H1 (cell line): Measurements from ENCODE around the gene BNC2. TPM values are rescaled to one million over a fixed set of nuclear protein-coding genes. Genes with fewer than 3 reads are reported as not detected.

ENCODE experiments used
- CTCF ChIA-PET: fragments of 300-600 bp; sonication (Branson Sonifier 250); formaldehyde crosslinking; loops from one replicate; lab custom pipeline; 2021; ENCODE audit not compliant: partially characterized antibody; lab: Charles Lee
- POLR2A ChIA-PET: fragments of 300-600 bp; sonication (Branson Sonifier 250); formaldehyde crosslinking; loops from one replicate; lab custom pipeline; 2021; ENCODE audit warnings: inconsistent platforms; ENCODE audit not compliant: partially characterized antibody; lab: Charles Lee
- DNase-seq, 2 experiments: peaks; one replicate each; pipeline versions ENCODE4 v3.0.0 to v3.0.0-alpha.2; 2010 to 2022; ENCODE audit warnings: low spot score in 2 of 2, low read depth in 1 of 2, mixed read lengths in 1 of 2
- FAIRE-seq: peaks from 2 replicates; lab custom pipeline; 2011; peaks lifted over from hg19 to GRCh38; lab: Jason Lieb, UNC
- H2AFZ ChIP-seq: 2 replicates; pipeline ENCODE4 v1.8.1; 2012; ENCODE audit warnings: low read length, inconsistent platforms
- H2AK5ac ChIP-seq: 2 replicates; pipeline ENCODE4 v1.6.1; 2013; ENCODE audit warnings: low read depth, low read length
- H2BK120ac ChIP-seq: replicated peaks from 2 replicates; pipeline ENCODE3; 2013; ENCODE audit warnings: low read depth, low read length, inconsistent platforms
- H2BK12ac ChIP-seq: 2 replicates; pipeline ENCODE4 v1.6.1; 2013; ENCODE audit warnings: low read depth, low read length
- H2BK15ac ChIP-seq: 2 replicates; pipeline ENCODE4 v1.6.1; 2013; ENCODE audit warnings: low read length
- H2BK20ac ChIP-seq: 2 replicates; pipeline ENCODE4 v1.6.1; 2013; ENCODE audit warnings: low read length
- H2BK5ac ChIP-seq: 2 replicates; pipeline ENCODE4 v1.6.1; 2013; ENCODE audit warnings: low read depth, low read length
- H3K14ac ChIP-seq: 2 replicates; pipeline ENCODE4 v1.6.1; 2013; ENCODE audit warnings: inconsistent platforms; ENCODE audit not compliant: insufficient read length
- H3K18ac ChIP-seq: 2 replicates; pipeline ENCODE4 v1.6.1; 2013; ENCODE audit warnings: low read length; ENCODE audit errors: extremely low read depth
- H3K23ac ChIP-seq: 2 replicates; pipeline ENCODE4 v1.6.1; 2013; ENCODE audit warnings: inconsistent platforms; ENCODE audit not compliant: insufficient read length
- H3K23me2 ChIP-seq: 2 replicates; pipeline ENCODE4 v1.6.1; 2013; ENCODE audit warnings: low read depth, low read length
- H3K27ac ChIP-seq: 2 replicates; pipeline ENCODE4 v1.6.1; 2011; ENCODE audit warnings: low read depth, low read length, inconsistent platforms
- H3K27me3 ChIP-seq, 4 experiments: replicated peaks in 1 of 4; 1 replicate in 1 of 4; 2 replicates in 3 of 4; pipeline versions ENCODE4 v1.6.1 to v1.8.1; 2011 to 2013; ENCODE audit warnings: low read length in 3 of 4, mild to moderate bottlenecking in 3 of 4, inconsistent platforms in 2 of 4, mixed read lengths in 2 of 4, moderate library complexity in 1 of 4; ENCODE audit not compliant: control insufficient read depth in 3 of 4, insufficient read depth in 3 of 4; ENCODE audit errors: extremely low read depth in 1 of 4
- H3K36me3 ChIP-seq, 4 experiments: 2 replicates each; pipeline versions ENCODE4 v1.6.1 to v1.8.1; 2011 to 2013; ENCODE audit warnings: mild to moderate bottlenecking in 4 of 4, low read length in 3 of 4, moderate library complexity in 2 of 4, control low read depth in 1 of 4, inconsistent platforms in 1 of 4; ENCODE audit not compliant: insufficient read depth in 4 of 4, control insufficient read depth in 2 of 4
- H3K4ac ChIP-seq: replicated peaks from 2 replicates; pipeline ENCODE3; 2013; ENCODE audit warnings: low read length, low read depth, mixed read lengths, inconsistent platforms; ENCODE audit not compliant: insufficient read length
- H3K4me1 ChIP-seq, 4 experiments: replicated peaks in 1 of 4; 1 replicate in 1 of 4; 2 replicates in 3 of 4; pipeline versions ENCODE4 v1.6.1 to v1.8.1; 2011 to 2013; ENCODE audit warnings: low read length in 3 of 4, inconsistent platforms in 2 of 4, mixed read lengths in 1 of 4; ENCODE audit not compliant: insufficient read depth in 4 of 4, control insufficient read depth in 3 of 4
- H3K4me2 ChIP-seq, 2 experiments: 2 replicates each; pipeline versions ENCODE4 v1.6.1 to v1.8.1; 2011 to 2013; ENCODE audit warnings: low read depth in 2 of 2, low read length in 2 of 2, control low read depth in 1 of 2, inconsistent platforms in 1 of 2, mild to moderate bottlenecking in 1 of 2; ENCODE audit not compliant: insufficient read depth in 1 of 2
- H3K4me3 ChIP-seq, 4 experiments: fragments of 200-600, 300-600 bp in 1 of 4; sonication (generic), shearing (Covaris generic), sonication (Bioruptor Twin) in 1 of 4; 2 replicates each; pipeline versions ENCODE4 v1.5.1 to v1.8.1; 2011 to 2016; ENCODE audit warnings: low read length in 4 of 4, low read depth in 3 of 4, control low read depth in 2 of 4, inconsistent platforms in 2 of 4, mild to moderate bottlenecking in 2 of 4, mixed read lengths in 1 of 4, moderate library complexity in 1 of 4; ENCODE audit not compliant: insufficient read depth in 2 of 4; ENCODE audit errors: extremely low read depth in 1 of 4
- H3K56ac ChIP-seq: replicated peaks from 2 replicates; pipeline ENCODE3; 2013; ENCODE audit warnings: low read depth, mild to moderate bottlenecking, mixed read lengths, low read length, inconsistent platforms; ENCODE audit not compliant: insufficient read length
- H3K79me1 ChIP-seq: 2 replicates; pipeline ENCODE4 v1.6.1; 2013; ENCODE audit warnings: low read depth, low read length, control low read depth
- H3K79me2 ChIP-seq, 2 experiments: 2 replicates each; pipeline versions ENCODE4 v1.6.1 to v1.8.1; 2012 to 2013; ENCODE audit warnings: low read length in 2 of 2, mild to moderate bottlenecking in 2 of 2, inconsistent platforms in 1 of 2; ENCODE audit not compliant: insufficient read depth in 2 of 2, control insufficient read depth in 1 of 2
- H3K9ac ChIP-seq, 4 experiments: replicated peaks in 1 of 4; 1 replicate in 1 of 4; 2 replicates in 3 of 4; pipeline versions ENCODE4 v1.6.1 to v1.8.1; 2011 to 2013; ENCODE audit warnings: low read depth in 3 of 4, low read length in 3 of 4, control low read depth in 2 of 4, mild to moderate bottlenecking in 2 of 4, moderate library complexity in 2 of 4, inconsistent platforms in 1 of 4; ENCODE audit errors: extremely low read depth in 1 of 4
- H3K9me3 ChIP-seq, 2 experiments: 2 replicates each; pipeline versions ENCODE4 v1.6.1 to v1.8.1; 2012 to 2013; ENCODE audit warnings: mild to moderate bottlenecking in 2 of 2, moderate library complexity in 2 of 2, control low read depth in 1 of 2, inconsistent platforms in 1 of 2, low read depth in 1 of 2, low read length in 1 of 2, mixed read lengths in 1 of 2; ENCODE audit not compliant: insufficient read depth in 2 of 2
- H4K20me1 ChIP-seq, 2 experiments: replicated peaks in 1 of 2; 2 replicates each; pipeline versions ENCODE3 to v1.8.1; 2011 to 2013; ENCODE audit warnings: inconsistent platforms in 2 of 2, low read length in 2 of 2, mild to moderate bottlenecking in 1 of 2; ENCODE audit not compliant: insufficient read depth in 2 of 2, control insufficient read depth in 1 of 2
- H4K5ac ChIP-seq: 2 replicates; pipeline ENCODE4 v1.6.1; 2013; ENCODE audit warnings: low read length, low read depth, mixed read lengths, inconsistent platforms; ENCODE audit not compliant: insufficient read length
- H4K8ac ChIP-seq: 2 replicates; pipeline ENCODE4 v1.8.0; 2013; ENCODE audit warnings: mild to moderate bottlenecking, moderate library complexity, low read length, inconsistent platforms; ENCODE audit not compliant: insufficient read depth; ENCODE audit errors: extremely low read depth
- H4K91ac ChIP-seq: replicated peaks from 2 replicates; pipeline ENCODE3; 2013; ENCODE audit warnings: low read length, mixed read lengths, inconsistent platforms; ENCODE audit not compliant: insufficient read length
- CBX8 ChIP-seq: fragments of 300-800, 300-1000 bp; sonication (generic); IDR thresholded peaks from 2 replicates; pipeline ENCODE4 v1.7.1; 2016; ENCODE audit warnings: low read depth, low read length, borderline replicate concordance
- POU5F1 ChIP-seq: IDR thresholded peaks from 2 replicates; pipeline ENCODE4 v1.6.1; 2011; ENCODE audit warnings: low read depth, mild to moderate bottlenecking, low read length, moderate library complexity
- RFX5 ChIP-seq: IDR thresholded peaks from 2 replicates; pipeline ENCODE4 v1.6.1; 2011; ENCODE audit warnings: low read depth, low read length, improper control_type of control experiment, borderline replicate concordance
- SIRT6 ChIP-seq: IDR thresholded peaks from one replicate; pipeline ENCODE4 v1.7.1; 2012; ENCODE audit warnings: low read length, inconsistent platforms
- TBP ChIP-seq: IDR thresholded peaks from 2 replicates; pipeline ENCODE4 v1.6.1; 2011; ENCODE audit warnings: low read depth, low read length, improper control_type of control experiment
- WGBS, 2 experiments: shearing (Covaris generic) in 1 of 2; methylation state at CpG; one replicate each; pipeline versions ENCODE4 v1.1.6 to v1.1.7; 2013 to 2015; ENCODE audit warnings: low lambda C conversion rate in 2 of 2, mixed read lengths in 2 of 2, inconsistent platforms in 1 of 2, low coverage in 1 of 2, missing lambda C conversion rate in 1 of 2; ENCODE audit not compliant: insufficient replicate concordance in 2 of 2, insufficient coverage in 1 of 2, insufficient read length in 1 of 2; ENCODE audit errors: extremely low coverage in 1 of 2, missing lambda C conversion rate in 1 of 2; 5-methylcytosine and 5-hydroxymethylcytosine counted together
- polyA plus RNA-seq, 7 experiments: library from polyadenylated mRNA; depleted of rRNA in 3 of 7; stranded (reverse) in 5 of 7; unstranded in 2 of 7; fragments of >200 nt in 5 of 7; fragments of 200-250 nt in 2 of 7; gene quantifications; 1 replicate in 5 of 7; 2 replicates in 1 of 7; 4 replicates in 1 of 7; pipeline versions ENCODE4 v1.2.1 to v1.2.3, GENCODE V29; 2011 to 2013; ENCODE audit warnings: missing spikeins in 2 of 7, mixed read lengths in 2 of 7
- total RNA-seq: library from RNA; stranded (reverse); fragmentation: NEBNext Ultra II Directional; extraction: Animal tissue kit (Norgen Biotek cat#: 25700); gene quantifications from 2 replicates; pipeline ENCODE4 v1.2.1, GENCODE V29; 2021

BNC2 gene
- total and polyA plus RNA-seq, 2 of the 8 experiments (the other 6 are each of a cell fraction or from before 2014, with no cell fraction given): 16.0 to 26.8 TPM

DNA sequence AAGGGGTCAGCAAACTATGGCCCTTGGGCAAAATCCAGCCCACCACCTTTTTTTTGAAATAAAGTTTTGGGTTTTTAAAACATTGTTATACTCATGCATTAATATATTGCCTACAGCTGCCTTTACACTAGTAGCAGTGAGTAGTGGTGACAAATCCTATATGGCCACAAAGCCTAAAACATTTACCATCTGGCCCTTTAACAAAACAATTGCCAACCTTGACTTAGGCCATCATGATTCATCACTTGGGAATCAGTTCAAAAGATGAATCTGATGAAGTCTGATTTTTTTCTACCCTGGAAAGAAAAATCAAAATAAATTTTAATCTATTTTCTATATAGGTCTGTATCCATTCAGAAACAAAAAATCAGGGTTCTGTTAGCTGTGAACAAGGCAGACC, 484.9 kb downstream of the BNC2 start (continued):
- no peak for TF ChIP-seq TBP

- Histone ChIP-seq H3K4me2 (no peak overlapping the region), H3K27me3 (no peaks in the 10 kb centered on the region), H2BK15ac (no peak overlapping the region), H3K23me2 (no peaks in the 10 kb centered on the region), H3K4ac (no peak overlapping the region), H2BK20ac (no peak overlapping the region), H3K23ac (no peak overlapping the region), H3K14ac (no peak overlapping the region), H3K9me3 (no peaks in the 10 kb centered on the region; a peak in 1 of 4 replicates), H4K91ac (no peak overlapping the region), H2BK5ac (no peak overlapping the region), H3K79me2 (no peaks in the 10 kb centered on the region), H2AFZ (no peak overlapping the region), H2BK12ac (no peak overlapping the region), H3K79me1 (no peaks in the 10 kb centered on the region), H3K27ac (no peak overlapping the region), H3K56ac (no peak overlapping the region), H4K8ac (no peak overlapping the region), H4K20me1 (no peaks in the 10 kb centered on the region), H2AK5ac (no peak overlapping the region), H3K4me1 (no peaks in the 10 kb centered on the region), H3K36me3 (no peaks in the 10 kb centered on the region), H2BK120ac (no peak overlapping the region), H4K5ac (no peak overlapping the region), H3K4me3 (no peak overlapping the region), H3K18ac (no peak overlapping the region), H3K9ac (no peak overlapping the region)
- FAIRE-seq: no peak
- WGBS, 2 experiments: 92% methylated on average over 6 of the region's 6 CpGs; no CpG with 5 or more reads in 1 of the 2 experiments
- ChIA-PET POLR2A (no interaction called here), CTCF (no interaction called here)
- no peak for DNase-seq
- TF ChIP-seq RFX5: no peak
- TF ChIP-seq POU5F1: no peak
- TF ChIP-seq CBX8: no peak
- no peak for TF ChIP-seq SIRT6
Measured at GRCh38 chr9:16384993-16385392, 485.5 kb downstream of the BNC2 start.
